Loucy (cell line): ENCODE measurements around the gene FRRS1.

ENCODE experiments used
- EZH2phosphoT487 ChIP-seq: fragments of 200-600 bp; IDR thresholded peaks from 2 replicates; pipeline ENCODE4 v1.6.1; 2018; ENCODE audit warnings: antibody characterized with exemption, mild to moderate bottlenecking, moderate library complexity, borderline replicate concordance
- TF ChIP-seq, protein P1 (sequence below): fragments of 200-600 bp; sonication (generic); conservative IDR thresholded peaks from 2 replicates; pipeline ENCODE4 v1.5.1; 2014; ENCODE audit warnings: mild to moderate bottlenecking, antibody characterized with exemption, low read length

DNA sequence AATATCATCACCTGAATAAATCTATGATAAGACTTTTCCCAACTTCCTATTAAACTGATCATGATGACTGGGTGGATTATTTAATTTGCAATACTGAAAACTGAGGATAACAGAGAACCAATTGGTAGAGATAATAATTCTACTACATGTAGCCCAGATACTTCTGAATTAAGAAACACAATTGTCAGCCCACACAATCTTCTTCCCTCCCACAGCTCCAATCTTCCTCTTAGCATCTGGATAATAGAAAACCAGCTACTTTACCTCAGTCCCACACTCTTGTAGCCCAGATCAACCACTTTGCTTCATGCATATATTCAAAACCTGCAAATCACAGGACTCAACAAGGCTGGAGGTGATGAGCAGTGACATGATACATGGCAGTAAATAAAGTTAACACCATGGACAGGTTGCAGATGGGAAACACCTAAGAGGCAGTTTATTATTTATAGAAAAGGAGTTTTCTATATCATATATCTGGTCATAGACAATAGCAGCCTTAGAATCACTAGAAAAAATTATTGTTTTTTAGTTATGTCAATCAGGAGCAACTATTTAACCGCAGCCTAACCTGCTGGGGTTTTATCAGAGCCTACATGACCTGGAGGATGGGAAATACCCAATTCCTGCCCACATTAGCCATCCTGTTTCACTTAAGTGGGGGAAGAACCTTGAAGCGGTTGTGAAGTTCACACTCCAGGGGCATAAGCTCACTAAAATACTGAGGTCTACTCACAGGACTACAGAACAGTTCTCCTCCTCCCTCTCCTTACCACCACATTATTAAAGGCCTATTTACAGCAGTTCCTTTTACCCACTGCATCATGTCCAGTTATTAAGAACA lies 16.7 kb downstream of the FRRS1 start:
- TF ChIP-seq, protein P1, sequence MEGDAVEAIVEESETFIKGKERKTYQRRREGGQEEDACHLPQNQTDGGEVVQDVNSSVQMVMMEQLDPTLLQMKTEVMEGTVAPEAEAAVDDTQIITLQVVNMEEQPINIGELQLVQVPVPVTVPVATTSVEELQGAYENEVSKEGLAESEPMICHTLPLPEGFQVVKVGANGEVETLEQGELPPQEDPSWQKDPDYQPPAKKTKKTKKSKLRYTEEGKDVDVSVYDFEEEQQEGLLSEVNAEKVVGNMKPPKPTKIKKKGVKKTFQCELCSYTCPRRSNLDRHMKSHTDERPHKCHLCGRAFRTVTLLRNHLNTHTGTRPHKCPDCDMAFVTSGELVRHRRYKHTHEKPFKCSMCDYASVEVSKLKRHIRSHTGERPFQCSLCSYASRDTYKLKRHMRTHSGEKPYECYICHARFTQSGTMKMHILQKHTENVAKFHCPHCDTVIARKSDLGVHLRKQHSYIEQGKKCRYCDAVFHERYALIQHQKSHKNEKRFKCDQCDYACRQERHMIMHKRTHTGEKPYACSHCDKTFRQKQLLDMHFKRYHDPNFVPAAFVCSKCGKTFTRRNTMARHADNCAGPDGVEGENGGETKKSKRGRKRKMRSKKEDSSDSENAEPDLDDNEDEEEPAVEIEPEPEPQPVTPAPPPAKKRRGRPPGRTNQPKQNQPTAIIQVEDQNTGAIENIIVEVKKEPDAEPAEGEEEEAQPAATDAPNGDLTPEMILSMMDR: no peak
- TF ChIP-seq EZH2phosphoT487: no peak
